HG03159 (cell line): ENCODE data around the gene PRKCD.

Source experiments
- ATAC-seq: cut with Tn5 transposase; IDR thresholded peaks from one replicate; pipeline ENCODE4 v1.9.1; 2021; ENCODE audit warnings: mild to moderate bottlenecking, moderate library complexity; ENCODE audit not compliant: unreplicated experiment

The PRKCD gene

GRCh38 chr3:53211706-53212702 lies 51.0 kb downstream of the PRKCD start:
- no peak for ATAC-seq

GRCh38 chr3:53213276-53213675 lies 52.3 kb downstream of the PRKCD start:
- ATAC-seq = no peak

- ATAC-seq = no peak
These were observed 54.8 kb downstream of the PRKCD start for GRCh38 chr3:53215816-53216215.

- no peak for ATAC-seq
These were observed 55.7 kb downstream of the PRKCD start for GRCh38 chr3:53216723-53217122.

- ATAC-seq = no peak
These were observed 56.2 kb downstream of the PRKCD start for GRCh38 chr3:53217175-53217574.

GRCh38 chr3:53218131-53218530 lies 57.1 kb downstream of the PRKCD start:
- ATAC-seq = no peak

GRCh38 chr3:53219895-53220483 lies 59.0 kb downstream of the PRKCD start:
- peak; percentile 81 for ATAC-seq

- no peak for ATAC-seq
These were observed 60.3 kb downstream of the PRKCD start for GRCh38 chr3:53221345-53221744.

GRCh38 chr3:53221827-53222182 lies 60.8 kb downstream of the PRKCD start:
- no peak for ATAC-seq

- ATAC-seq = no peak
These were observed 61.3 kb downstream of the PRKCD start for GRCh38 chr3:53222183-53222901.

- no peak for ATAC-seq
These were observed 62.0 kb downstream of the PRKCD start for GRCh38 chr3:53223025-53223424.

GRCh38 chr3:53223541-53223966 lies 62.5 kb downstream of the PRKCD start:
- no peak for ATAC-seq

GRCh38 chr3:53224026-53224425 lies 63.0 kb downstream of the PRKCD start:
- no peak for ATAC-seq

- ATAC-seq = no peak
These were observed 63.5 kb downstream of the PRKCD start for GRCh38 chr3:53224536-53224935.

GRCh38 chr3:53225181-53225580 lies 64.2 kb downstream of the PRKCD start:
- ATAC-seq = no peak

- no peak for ATAC-seq
These were observed 64.6 kb downstream of the PRKCD start for GRCh38 chr3:53225651-53226050.

- ATAC-seq = no peak
These were observed 65.3 kb downstream of the PRKCD start for GRCh38 chr3:53226142-53226840.

GRCh38 chr3:53226841-53227407 lies 65.9 kb downstream of the PRKCD start:
- no peak for ATAC-seq

GRCh38 chr3:53227993-53228885 lies 67.2 kb downstream of the PRKCD start:
- ATAC-seq = no peak

GRCh38 chr3:53229171-53229570 lies 68.2 kb downstream of the PRKCD start:
- no peak for ATAC-seq
